ENCODE measurements around the gene KIAA1671. TPM values are rescaled to one million over a fixed set of nuclear protein-coding genes. Genes with fewer than 3 reads are reported as not detected.

Gene KIAA1671
- total RNA-seq, 4 donors from 2014 or later = 20.9 to 41.8 (median 28.4) TPM

DNA sequence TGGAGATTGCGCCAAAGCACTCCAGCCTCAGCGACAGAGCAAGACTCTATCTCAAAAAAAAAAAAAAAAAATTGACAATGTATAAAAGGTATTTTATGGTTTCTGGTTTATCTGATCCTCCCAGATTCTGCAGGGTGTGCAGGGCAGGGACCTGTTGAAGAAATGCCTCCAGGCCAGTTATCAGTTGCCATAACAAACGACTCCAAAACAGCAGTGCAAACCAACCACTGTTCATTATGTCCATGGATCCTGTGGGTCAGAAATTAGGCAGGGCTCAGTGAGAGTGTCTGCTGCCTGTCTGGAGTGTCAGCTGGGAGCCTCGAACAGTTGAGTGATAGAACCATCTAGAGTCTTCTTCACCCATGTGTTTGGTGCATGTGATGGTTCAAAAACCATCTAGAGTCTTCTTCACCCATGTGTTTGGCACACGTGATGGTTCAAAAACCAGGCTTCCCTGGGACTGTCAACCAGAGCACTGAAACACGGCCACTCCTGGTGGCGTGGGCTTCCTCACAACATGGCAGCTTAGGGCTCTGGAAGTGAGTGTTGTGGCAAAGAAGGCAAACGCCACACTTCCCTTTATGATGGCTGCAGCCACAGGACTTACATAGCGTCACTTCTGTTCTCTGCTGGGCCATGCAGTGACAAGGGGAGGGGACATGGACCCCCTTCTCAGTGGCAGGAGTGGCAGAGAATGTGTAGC lies 132.0 kb downstream of the KIAA1671 start:
- WGBS, 2 donors (ENCODE audit: low coverage in 1 of 2) = 89 to 98% methylated on average over 3 to 5 of the region's 9 CpGs
- no peak overlapping the region for H3K4me3 ChIP-seq
- peaks cover 0 to 38% (median 0%) of the 10 kb centered on the region in 3 donors for H3K4me1 ChIP-seq
- no peaks in the 10 kb centered on the region for H3K36me3 ChIP-seq
- TF ChIP-seq, protein P1, sequence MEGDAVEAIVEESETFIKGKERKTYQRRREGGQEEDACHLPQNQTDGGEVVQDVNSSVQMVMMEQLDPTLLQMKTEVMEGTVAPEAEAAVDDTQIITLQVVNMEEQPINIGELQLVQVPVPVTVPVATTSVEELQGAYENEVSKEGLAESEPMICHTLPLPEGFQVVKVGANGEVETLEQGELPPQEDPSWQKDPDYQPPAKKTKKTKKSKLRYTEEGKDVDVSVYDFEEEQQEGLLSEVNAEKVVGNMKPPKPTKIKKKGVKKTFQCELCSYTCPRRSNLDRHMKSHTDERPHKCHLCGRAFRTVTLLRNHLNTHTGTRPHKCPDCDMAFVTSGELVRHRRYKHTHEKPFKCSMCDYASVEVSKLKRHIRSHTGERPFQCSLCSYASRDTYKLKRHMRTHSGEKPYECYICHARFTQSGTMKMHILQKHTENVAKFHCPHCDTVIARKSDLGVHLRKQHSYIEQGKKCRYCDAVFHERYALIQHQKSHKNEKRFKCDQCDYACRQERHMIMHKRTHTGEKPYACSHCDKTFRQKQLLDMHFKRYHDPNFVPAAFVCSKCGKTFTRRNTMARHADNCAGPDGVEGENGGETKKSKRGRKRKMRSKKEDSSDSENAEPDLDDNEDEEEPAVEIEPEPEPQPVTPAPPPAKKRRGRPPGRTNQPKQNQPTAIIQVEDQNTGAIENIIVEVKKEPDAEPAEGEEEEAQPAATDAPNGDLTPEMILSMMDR (IDR thresholded peaks at IDR 0.05) = no peak
- TF ChIP-seq POLR2A (IDR thresholded peaks at IDR 0.05) = no peak
- no peak for TF ChIP-seq POLR2AphosphoS5 (IDR thresholded peaks at IDR 0.05)
- no peak for TF ChIP-seq EP300 (IDR thresholded peaks at IDR 0.05)
- no peaks in the 10 kb centered on the region for H3K27me3 ChIP-seq
- ATAC-seq = no peak
- H3K9me3 ChIP-seq = no peaks in the 10 kb centered on the region
- no peak overlapping the region for H3K27ac ChIP-seq

DNA sequence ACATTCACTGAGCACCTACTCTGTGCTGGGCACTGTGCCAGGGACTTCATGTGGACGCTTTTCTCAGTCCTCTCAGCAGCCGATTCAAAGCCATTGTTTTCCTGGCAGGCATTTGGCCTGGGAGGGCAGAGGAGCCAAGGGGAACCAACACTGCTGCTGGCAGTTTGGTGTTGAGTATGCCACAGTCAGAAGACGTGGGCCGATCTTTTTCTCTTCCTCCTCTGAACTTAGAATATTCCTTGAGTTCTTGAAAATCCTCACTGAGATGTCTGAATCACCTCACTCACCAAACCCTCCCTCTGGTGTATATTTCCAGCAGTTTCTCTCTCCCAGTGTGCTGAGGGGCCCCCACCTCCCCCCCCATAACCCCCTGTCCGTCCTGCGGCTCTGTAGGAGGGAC lies 132.6 kb downstream of the KIAA1671 start:
- no peak for TF ChIP-seq POLR2A (IDR thresholded peaks at IDR 0.05)
- TF ChIP-seq POLR2AphosphoS5 (IDR thresholded peaks at IDR 0.05) = no peak
- no peak for TF ChIP-seq EP300 (IDR thresholded peaks at IDR 0.05)
- TF ChIP-seq, protein P1 (IDR thresholded peaks at IDR 0.05) = no peak
- Histone ChIP-seq H3K9me3 (no peaks in the 10 kb centered on the region), H3K4me3 (no peak overlapping the region), H3K27me3 (no peaks in the 10 kb centered on the region), H3K4me1 (peaks cover 0 to 40% (median 0%) of the 10 kb centered on the region in 3 donors), H3K36me3 (no peaks in the 10 kb centered on the region), H3K27ac (no peak overlapping the region)
- 65 to 93% methylated on average over 3 to 4 of the region's 6 CpGs for WGBS, 2 donors (ENCODE audit: low coverage in 1 of 2)
- ATAC-seq = no peak

DNA sequence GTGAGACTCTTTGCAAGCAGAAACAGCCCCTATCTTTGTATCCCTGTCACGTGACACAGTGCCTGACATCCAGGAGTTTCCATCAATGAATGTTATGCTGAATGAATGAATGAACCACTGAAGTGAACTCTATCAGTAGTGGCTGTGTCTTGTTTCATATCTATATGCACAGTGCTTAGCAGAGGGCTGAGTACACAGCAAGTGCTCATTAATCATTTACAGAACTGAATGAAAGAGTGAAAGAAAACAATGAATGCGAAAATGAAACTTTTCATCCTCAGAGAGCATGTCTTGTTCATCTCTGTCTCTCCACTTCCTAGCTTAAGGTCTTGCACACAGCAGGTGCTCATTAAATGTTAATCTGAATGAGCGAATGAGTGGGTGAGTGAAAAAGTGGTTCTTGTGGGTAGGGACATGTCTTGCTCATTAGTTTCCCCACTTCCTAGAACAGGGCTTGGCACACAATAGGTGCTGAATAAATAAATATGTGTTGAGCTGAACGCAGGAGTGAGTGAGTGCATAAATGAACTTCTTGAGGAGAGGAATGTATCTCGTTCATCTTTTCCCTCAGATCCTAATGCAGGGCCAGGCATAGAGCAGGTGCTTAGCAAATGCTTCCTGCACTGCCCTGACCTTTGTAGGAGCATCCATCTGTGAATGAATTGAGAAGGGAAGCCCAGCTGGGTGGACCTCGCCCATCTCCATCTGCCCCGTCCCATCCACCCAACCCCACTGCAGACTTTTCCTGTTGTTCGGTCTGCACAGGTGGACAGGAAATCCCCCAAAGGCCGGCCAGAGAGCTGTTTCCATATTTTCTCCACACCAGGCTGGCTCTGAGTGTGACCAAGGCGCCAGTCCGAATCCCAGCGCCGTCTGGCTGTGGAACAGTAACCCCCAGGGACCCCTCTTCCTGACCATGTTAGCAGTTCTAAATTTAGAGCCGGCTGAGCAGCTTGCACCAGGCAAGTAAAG lies 133.7 kb downstream of the KIAA1671 start:
- 20 to 37% methylated on average over 10 to 11 of the region's 14 CpGs for WGBS, 2 donors (ENCODE audit: low coverage in 1 of 2)
- H3K9me3 ChIP-seq = no peaks in the 10 kb centered on the region
- H3K36me3 ChIP-seq = no peaks in the 10 kb centered on the region
- ATAC-seq = peak; percentile 58
- TF ChIP-seq, protein P1 (IDR thresholded peaks at IDR 0.05) = no peak
- TF ChIP-seq POLR2AphosphoS5 (IDR thresholded peaks at IDR 0.05) (no peak), EP300 (IDR thresholded peaks at IDR 0.05) (no peak), POLR2A (IDR thresholded peaks at IDR 0.05) (no peak)
- no peak overlapping the region for H3K4me3 ChIP-seq
- no peaks in the 10 kb centered on the region for H3K27me3 ChIP-seq
- H3K27ac ChIP-seq = no peak overlapping the region
- peaks cover 0 to 40% (median 0%) of the 10 kb centered on the region in 3 donors for H3K4me1 ChIP-seq

DNA sequence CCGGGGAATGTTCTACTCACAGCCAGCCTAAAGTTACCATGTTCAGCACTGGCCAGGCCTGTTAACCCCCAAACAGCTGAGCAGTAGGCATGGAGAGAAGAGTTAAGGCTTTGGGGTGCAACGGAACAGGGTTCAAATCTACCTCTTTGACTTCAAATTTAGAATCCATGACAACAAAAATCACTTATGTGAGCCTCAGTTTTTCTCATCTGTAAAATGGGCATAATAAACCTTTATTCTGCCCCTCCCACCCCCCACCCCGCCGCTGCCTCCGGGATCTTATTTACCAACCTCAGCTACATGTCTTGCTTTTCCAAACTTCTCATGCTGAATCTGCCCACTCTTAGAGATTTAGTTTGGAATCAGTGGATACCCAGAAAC lies 134.4 kb downstream of the KIAA1671 start:
- Histone ChIP-seq H3K27me3 (no peaks in the 10 kb centered on the region), H3K9me3 (no peaks in the 10 kb centered on the region), H3K4me1 (peaks cover 0 to 40% (median 0%) of the 10 kb centered on the region in 3 donors), H3K36me3 (no peaks in the 10 kb centered on the region), H3K27ac (no peak overlapping the region), H3K4me3 (no peak overlapping the region)
- TF ChIP-seq POLR2A (IDR thresholded peaks at IDR 0.05) (no peak), EP300 (IDR thresholded peaks at IDR 0.05) (no peak), POLR2AphosphoS5 (IDR thresholded peaks at IDR 0.05) (no peak)
- TF ChIP-seq, protein P1 (IDR thresholded peaks at IDR 0.05) = no peak
- ATAC-seq = no peak
- 33 to 90% methylated on average over 2 to 3 of the region's 5 CpGs for WGBS, 2 donors (ENCODE audit: low coverage in 1 of 2)

All from gastroesophageal sphincter (tissue), 4 donors.